HK-2 (cell line): Measurements from ENCODE around the gene KCNMB3.

ENCODE experiments used
- DNase-seq: peaks from one replicate; pipeline ENCODE4 v3.0.0-alpha.2; 2018; ENCODE audit not compliant: unreplicated experiment

Gene KCNMB3

DNA sequence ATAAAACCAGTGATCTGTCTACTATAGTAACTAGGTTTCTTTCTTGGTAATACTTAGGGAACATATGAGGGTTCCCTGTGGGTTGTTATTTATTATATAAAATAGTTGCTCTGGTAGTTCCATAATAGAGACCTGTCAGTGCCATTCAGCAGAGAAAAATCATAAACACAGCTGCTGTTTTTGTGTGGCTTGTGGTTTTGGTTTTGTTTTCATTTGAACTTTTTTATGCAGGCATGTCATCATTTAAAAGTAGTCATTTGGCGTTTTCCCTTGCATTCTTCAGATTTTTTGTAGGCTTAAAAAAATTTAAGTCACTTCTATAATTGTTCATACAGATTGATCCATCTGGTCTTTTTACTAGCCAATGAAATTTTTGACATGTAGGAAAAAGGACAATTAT, 54.8 kb downstream of the KCNMB3 start:
- DNase-seq, result no peak

DNA sequence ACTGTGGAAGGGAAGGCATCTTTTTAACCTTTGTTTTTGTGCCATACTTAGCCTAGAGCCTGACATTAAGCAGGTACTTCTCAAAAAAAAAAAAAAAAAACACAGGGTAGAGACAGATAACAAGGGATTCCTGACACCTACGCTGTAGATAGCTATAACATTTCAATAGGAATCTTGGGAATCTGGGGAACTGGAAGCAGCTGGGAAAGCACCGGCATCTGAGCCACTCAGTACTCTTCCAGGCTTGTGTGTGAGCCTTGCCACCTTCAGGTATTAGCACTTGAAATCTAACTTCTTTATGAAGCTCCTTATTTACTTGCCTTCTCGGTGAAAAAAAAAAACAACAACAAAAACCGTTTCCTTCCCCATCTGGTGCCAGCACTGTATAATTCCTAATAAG, 56.0 kb downstream of the KCNMB3 start:
- DNase-seq, result no peak
